Esophagus (tissue), 2 donors: ENCODE measurements around the gene RABGAP1L. TPM values are rescaled to one million over a fixed set of nuclear protein-coding genes. Genes with fewer than 3 reads are reported as not detected.
"Not testable (repeated sequence)": the region's sequence is repeated elsewhere in the genome, so short reads cannot be mapped to it uniquely, and the experiment has no call there.

Source experiments
- H3K27ac ChIP-seq, 2 donors: one replicate each; pipeline ENCODE4 v1.5.1; 2013; ENCODE audit warnings: low read depth in 2 of 2, mild to moderate bottlenecking in 2 of 2, inconsistent platforms in 1 of 2, low read length in 1 of 2, moderate library complexity in 1 of 2
- H3K27me3 ChIP-seq, 2 donors: one replicate each; pipeline ENCODE4 v1.6.1; 2013; ENCODE audit warnings: low read length in 2 of 2, control low read depth in 1 of 2, mild to moderate bottlenecking in 1 of 2; ENCODE audit not compliant: insufficient read depth in 2 of 2, control insufficient read depth in 1 of 2
- H3K36me3 ChIP-seq, 2 donors: one replicate each; pipeline ENCODE4 v1.6.1; 2013; ENCODE audit warnings: low read length in 1 of 2; ENCODE audit not compliant: control insufficient read depth in 2 of 2, insufficient read depth in 2 of 2
- H3K4me1 ChIP-seq, 2 donors: one replicate each; pipeline ENCODE4 v1.6.1; 2013; ENCODE audit warnings: low read length in 1 of 2; ENCODE audit not compliant: control insufficient read depth in 2 of 2, insufficient read depth in 2 of 2
- H3K4me3 ChIP-seq, 2 donors: one replicate each; pipeline ENCODE4 v1.5.1; 2013; ENCODE audit warnings: low read length in 2 of 2, mild to moderate bottlenecking in 2 of 2, low read depth in 1 of 2, moderate library complexity in 1 of 2
- H3K9me3 ChIP-seq, 2 donors: one replicate each; pipeline ENCODE4 v1.6.1; 2013; ENCODE audit warnings: mild to moderate bottlenecking in 2 of 2, low read depth in 1 of 2, low read length in 1 of 2, moderate library complexity in 1 of 2; ENCODE audit not compliant: control insufficient read depth in 2 of 2, insufficient read depth in 1 of 2
- WGBS, 2 donors: extraction: QIAGEN DNeasy Blood & Tissue Kit; methylation state at CpG; one replicate each; pipeline ENCODE4 v1.1.7; 2013; 5-methylcytosine and 5-hydroxymethylcytosine counted together
- polyA plus RNA-seq, 2 donors: library from polyadenylated mRNA; stranded (reverse); fragments of 200-250 nt; gene quantifications; one replicate each; pipeline ENCODE4 v1.2.3, GENCODE V29; 2013
- donor health status: healthy with polysubstance abuse.
- donor health status: Bipolar disorder and iron deficiency.

RABGAP1L gene
- polyA plus RNA-seq, 2 donors, result 9.2 to 13.0 TPM

DNA sequence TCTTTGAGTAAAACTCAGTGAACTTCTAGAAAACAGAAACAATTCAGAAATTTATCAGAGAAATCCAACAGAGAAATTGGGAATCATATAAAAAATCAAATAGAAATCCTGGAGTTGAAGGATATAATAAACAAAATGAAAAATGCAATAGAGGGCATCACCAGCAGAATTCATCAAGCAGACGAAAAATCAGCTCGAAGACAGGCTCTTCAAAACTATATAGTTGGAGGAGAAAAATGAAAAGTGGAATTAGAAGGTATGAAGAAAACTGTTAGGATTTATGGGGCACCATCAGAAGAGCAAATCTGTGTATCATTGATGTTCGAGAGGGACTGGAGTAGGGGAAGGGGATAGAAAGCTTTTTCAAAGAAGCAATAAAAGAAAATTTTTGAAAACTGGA lies 167.0 kb downstream of the RABGAP1L start:
- WGBS, 2 donors, result 94 to 99% methylated on average over 3 of the region's 3 CpGs
- H3K9me3 ChIP-seq, result peaks cover 0 to 4% of the 10 kb centered on the region in 2 donors
- H3K4me3 ChIP-seq, result no peak overlapping the region
- H3K27ac ChIP-seq, result no peak overlapping the region
- no peaks in the 10 kb centered on the region for H3K4me1 ChIP-seq
- no peaks in the 10 kb centered on the region for H3K27me3 ChIP-seq
- peaks cover 0 to 3% of the 10 kb centered on the region in 2 donors for H3K36me3 ChIP-seq

DNA sequence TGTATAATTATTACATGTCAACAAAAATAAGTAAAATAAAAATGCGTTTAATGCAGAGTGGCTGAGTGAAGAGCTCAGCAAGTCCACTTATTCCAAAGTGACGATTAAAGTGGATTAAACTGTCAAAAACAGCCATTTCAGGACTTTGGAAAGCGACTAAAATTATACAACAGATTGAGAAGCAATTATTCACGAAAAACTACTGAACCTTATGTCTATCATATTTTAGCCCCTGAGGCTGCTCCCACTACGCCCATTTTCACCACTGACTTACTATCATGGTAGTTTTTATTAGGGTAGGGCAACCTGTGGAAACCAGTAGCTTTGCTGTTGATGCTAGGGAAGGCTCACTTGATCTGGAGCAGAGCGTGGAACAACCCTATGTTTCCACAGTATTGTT lies 174.1 kb downstream of the RABGAP1L start:
- Histone ChIP-seq H3K27ac (no peak overlapping the region), H3K36me3 (no peaks in the 10 kb centered on the region), H3K4me1 (no peaks in the 10 kb centered on the region), H3K4me3 (no peak overlapping the region), H3K9me3 (no peaks in the 10 kb centered on the region), H3K27me3 (no peaks in the 10 kb centered on the region)
- WGBS, 2 donors, result 92 to 94% methylated on average over 6 of the region's 6 CpGs

DNA sequence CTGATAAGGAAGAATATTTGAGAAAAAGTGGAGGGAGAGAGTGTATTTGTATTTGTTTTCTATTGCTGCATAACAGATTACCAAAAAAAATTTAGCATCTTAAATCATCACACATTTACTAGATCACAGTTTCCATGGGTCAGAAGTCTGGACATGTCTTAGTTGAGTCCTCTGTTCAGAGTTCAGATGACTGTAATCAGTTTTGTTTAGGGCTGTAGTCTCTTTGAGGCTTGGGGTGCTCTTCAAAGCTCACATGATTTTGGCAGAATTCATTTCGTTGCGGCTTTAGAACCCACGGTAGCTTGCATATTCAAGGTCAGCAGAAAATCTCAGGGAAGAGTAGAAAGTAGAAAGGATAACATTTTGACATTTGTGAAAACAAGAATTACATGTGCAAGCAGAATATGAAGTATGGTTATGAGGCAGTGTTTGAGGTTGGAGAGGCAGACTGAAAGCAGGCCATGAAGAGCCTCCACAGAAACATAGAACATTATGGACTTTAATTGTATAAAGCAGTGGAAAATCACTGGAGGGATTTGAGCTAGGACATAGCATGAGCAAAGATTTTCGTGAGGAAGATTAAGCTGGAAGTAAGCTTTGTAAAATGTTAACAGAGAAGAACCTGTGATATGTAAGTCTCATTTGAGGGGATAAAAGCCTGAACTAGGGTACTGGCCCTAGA lies 177.8 kb downstream of the RABGAP1L start:
- Histone ChIP-seq H3K27ac (no peak overlapping the region), H3K27me3 (no peaks in the 10 kb centered on the region), H3K4me3 (no peak overlapping the region), H3K9me3 (no peaks in the 10 kb centered on the region), H3K36me3 (no peaks in the 10 kb centered on the region), H3K4me1 (no peaks in the 10 kb centered on the region)
- 83 to 91% methylated on average over 4 of the region's 4 CpGs for WGBS, 2 donors

DNA sequence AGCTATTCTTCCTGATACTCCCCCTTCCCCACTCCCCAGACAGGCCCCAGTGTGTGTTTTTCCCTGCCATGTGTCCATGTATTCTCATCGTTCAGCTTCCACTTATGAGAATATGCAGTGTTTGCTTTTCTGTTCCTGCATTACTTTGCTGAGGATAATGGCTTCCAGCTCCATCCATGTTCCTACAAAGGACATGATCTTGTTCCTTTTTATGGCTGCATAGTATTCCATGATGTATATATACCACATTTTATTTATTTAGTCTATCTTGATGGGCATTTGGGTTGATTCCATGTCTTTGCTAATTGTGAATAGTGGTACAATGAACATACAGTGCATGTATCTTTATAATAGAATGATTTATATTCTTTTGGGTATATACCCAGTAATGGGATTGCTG lies 181.1 kb downstream of the RABGAP1L start:
- 92 to 93% methylated on average over 1 of the region's 1 CpG for WGBS, 2 donors
- H3K4me1 ChIP-seq, H3K36me3 ChIP-seq: not testable (repeated sequence)

DNA sequence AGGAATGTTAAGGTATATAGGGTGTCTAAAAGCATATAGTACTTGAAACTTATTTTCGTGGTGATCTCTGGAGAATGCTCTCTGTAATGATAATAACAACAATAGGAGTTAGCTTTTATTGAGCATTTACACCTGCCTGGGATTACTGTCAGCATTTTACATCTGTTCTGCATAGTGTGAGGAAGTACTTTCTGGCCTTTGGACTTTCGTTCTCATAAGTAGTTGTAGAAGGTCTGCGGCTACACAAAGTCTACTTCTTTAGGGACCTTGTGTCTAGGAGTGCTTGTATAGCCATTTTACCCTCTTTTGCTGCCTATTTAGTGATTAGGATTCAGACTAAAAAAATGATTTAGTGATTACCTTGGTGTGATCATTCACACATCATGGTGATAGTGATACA lies 184.8 kb downstream of the RABGAP1L start:
- 85 to 92% methylated on average over 3 of the region's 3 CpGs for WGBS, 2 donors
- Histone ChIP-seq H3K4me3 (no peak overlapping the region), H3K27ac (no peak overlapping the region)

More for the DNA sequence above, 181.1 kb downstream of the RABGAP1L start:
- H3K27ac ChIP-seq, H3K27me3 ChIP-seq, H3K9me3 ChIP-seq, H3K4me3 ChIP-seq: not testable (repeated sequence)

DNA sequence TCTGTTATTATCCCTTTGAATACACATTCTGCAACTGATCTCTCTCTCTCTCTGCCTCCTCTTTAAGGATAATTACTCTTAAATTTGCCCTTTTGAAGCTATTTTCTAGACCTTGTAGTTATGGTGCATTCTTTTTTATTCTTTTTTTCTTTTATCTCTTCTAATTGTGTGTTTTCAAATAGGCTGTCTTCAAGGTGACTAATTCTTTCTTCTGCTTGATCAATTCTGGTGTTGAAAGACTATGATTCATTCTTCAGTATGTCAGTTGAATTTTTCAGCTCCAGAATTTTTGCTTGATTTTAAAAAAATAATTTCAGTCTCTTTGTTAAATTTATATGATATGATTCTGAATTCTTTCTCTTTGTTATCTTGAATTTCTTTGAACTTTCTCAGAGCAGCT lies 192.8 kb downstream of the RABGAP1L start:
- no peaks in the 10 kb centered on the region for H3K9me3 ChIP-seq
- H3K27ac ChIP-seq, result no peak overlapping the region
- no peak overlapping the region for H3K4me3 ChIP-seq
- no peaks in the 10 kb centered on the region for H3K36me3 ChIP-seq
- no peaks in the 10 kb centered on the region for H3K4me1 ChIP-seq
- H3K27me3 ChIP-seq, result no peaks in the 10 kb centered on the region

More for the DNA sequence above, 184.8 kb downstream of the RABGAP1L start:
- no peaks in the 10 kb centered on the region for H3K4me1 ChIP-seq
- H3K27me3 ChIP-seq, result no peaks in the 10 kb centered on the region
- H3K36me3 ChIP-seq, result no peaks in the 10 kb centered on the region
- H3K9me3 ChIP-seq, result no peaks in the 10 kb centered on the region

DNA sequence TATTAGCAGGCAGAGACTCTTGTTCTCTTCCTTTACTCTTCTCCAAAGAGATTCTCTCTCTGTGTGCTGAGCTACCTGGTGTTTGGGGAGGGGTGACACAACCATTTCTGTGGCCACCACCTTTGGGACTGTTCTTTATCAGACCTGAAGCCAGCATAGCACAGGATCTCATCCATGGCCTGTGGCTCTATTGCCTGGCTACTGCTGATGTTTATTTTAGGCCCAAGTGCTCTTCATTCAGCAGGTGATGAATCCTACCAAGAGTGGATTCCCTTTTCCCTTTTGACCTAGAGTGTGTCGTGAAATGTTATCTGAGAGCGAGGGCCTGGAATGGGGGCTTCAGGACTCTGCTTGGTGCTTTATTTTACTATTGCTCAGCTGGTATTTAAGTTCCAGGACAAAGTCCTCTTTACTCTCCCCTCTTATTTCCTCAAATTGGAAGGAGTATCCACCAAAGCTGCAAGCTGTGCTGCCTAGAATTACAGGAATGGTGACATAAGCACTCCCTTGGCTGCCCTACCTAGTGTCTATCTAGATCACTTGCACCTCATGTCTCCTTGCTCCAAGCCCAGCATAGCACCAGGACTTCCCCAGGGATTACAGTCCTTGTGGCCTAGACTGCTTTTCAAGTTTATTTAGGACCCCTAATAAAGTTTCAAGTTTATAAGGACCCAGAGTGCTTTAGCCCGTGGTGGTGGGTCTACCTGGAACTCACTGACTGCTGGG lies 193.7 kb downstream of the RABGAP1L start:
- Histone ChIP-seq H3K27ac (no peak overlapping the region), H3K9me3 (no peaks in the 10 kb centered on the region), H3K4me3 (no peak overlapping the region), H3K36me3 (no peaks in the 10 kb centered on the region), H3K27me3 (no peaks in the 10 kb centered on the region), H3K4me1 (no peaks in the 10 kb centered on the region)
- 94 to 99% methylated on average over 3 of the region's 3 CpGs for WGBS, 2 donors

DNA sequence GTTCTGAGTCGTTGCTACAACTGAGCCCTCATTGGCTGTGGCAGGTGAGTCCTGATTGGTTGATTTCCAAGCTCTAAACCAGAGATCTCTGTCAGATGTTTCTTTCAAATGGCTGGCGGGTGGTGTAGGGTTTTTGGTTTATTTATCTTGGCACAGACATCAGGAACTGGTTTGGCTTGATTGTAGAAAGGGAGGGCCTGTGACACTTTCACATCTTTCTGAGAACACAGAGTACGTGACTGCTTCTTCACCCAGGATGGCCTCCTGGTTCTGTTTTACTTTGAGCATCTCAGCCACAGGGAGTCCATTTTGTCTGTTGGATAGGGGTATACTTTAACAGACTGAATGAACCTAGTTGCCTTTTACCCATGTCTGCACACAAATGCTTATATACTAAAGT lies 199.0 kb downstream of the RABGAP1L start:
- Histone ChIP-seq H3K9me3 (no peaks in the 10 kb centered on the region), H3K27me3 (no peaks in the 10 kb centered on the region), H3K36me3 (no peaks in the 10 kb centered on the region), H3K27ac (no peak overlapping the region), H3K4me3 (no peak overlapping the region), H3K4me1 (no peaks in the 10 kb centered on the region)
- 58 to 67% methylated on average over 3 of the region's 3 CpGs for WGBS, 2 donors

DNA sequence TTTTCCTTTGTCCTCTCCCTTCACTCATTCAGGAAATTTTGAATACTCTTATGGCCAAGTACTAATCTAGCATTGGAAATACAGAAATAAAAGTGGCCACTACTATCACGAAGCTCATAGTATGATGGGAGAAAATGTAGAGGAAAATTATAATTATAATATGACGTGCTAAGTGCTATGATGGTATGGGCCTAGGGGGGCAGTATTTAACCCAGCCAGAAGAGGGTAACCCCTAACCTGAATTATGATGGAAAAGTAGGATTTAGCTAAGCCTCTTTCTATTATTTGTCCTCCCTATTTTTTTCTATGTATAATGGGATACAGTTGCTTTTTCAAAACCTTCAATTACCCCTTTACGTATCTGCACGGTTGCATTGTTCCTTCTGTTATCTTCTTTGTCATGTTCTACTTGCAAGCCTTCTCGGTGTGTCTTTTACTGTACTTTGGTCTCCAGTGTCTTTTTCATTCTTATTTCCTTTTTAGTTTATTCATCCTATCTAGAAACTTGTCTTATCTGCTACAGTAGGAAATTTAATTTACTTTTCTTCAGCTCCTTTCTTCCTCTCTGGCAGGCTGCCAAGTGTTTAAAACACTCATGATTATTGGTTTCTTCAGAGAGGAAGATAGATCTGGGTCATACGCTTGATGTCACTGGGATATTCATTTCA lies 199.6 kb downstream of the RABGAP1L start:
- 79 to 88% methylated on average over 6 of the region's 6 CpGs for WGBS, 2 donors
- H3K27me3 ChIP-seq, result no peaks in the 10 kb centered on the region

More for the DNA sequence above, 199.6 kb downstream of the RABGAP1L start:
- Histone ChIP-seq H3K36me3 (no peaks in the 10 kb centered on the region), H3K4me3 (no peak overlapping the region), H3K27ac (no peak overlapping the region), H3K9me3 (no peaks in the 10 kb centered on the region), H3K4me1 (no peaks in the 10 kb centered on the region)
